Neutrophil (primary cell): Measurements from ENCODE around the gene DIP2C.

Source experiments
- H3K27ac ChIP-seq: fragments of 200-600 bp; sonication (generic); 2 replicates; pipeline ENCODE4 v1.5.1; 2016; ENCODE audit warnings: mild to moderate bottlenecking, moderate library complexity
- H3K27me3 ChIP-seq: fragments of 200-600 bp; sonication (generic); 2 replicates; pipeline ENCODE4 v1.6.0; 2016; ENCODE audit warnings: mild to moderate bottlenecking
- H3K36me3 ChIP-seq: fragments of 200-600 bp; sonication (generic); 2 replicates; pipeline ENCODE4 v1.5.1; 2017
- H3K4me1 ChIP-seq, 2 experiments: fragments of 200-600 bp in 1 of 2; sonication (generic) in 1 of 2; 1 replicate in 1 of 2; 2 replicates in 1 of 2; pipeline versions ENCODE4 v1.5.1 to v1.6.1; 2013 to 2016; ENCODE audit warnings: low read depth in 1 of 2, low read length in 1 of 2, mild to moderate bottlenecking in 1 of 2, moderate library complexity in 1 of 2; ENCODE audit not compliant: control insufficient read depth in 1 of 2, insufficient read depth in 1 of 2
- H3K4me3 ChIP-seq, 2 experiments: fragments of 200-600 bp in 1 of 2; sonication (generic) in 1 of 2; 1 replicate in 1 of 2; 2 replicates in 1 of 2; pipeline ENCODE4 v1.5.1; 2013 to 2016; ENCODE audit warnings: low read depth in 1 of 2, low read length in 1 of 2, mild to moderate bottlenecking in 1 of 2, moderate library complexity in 1 of 2
- H3K9me3 ChIP-seq: fragments of 200-600 bp; sonication (generic); 2 replicates; pipeline ENCODE4 v1.5.1; 2016
- TF ChIP-seq, protein P1 (sequence below): fragments of 200-600 bp; sonication (generic); IDR thresholded peaks from 2 replicates; pipeline ENCODE4 v1.5.1; 2016; ENCODE audit warnings: antibody characterized with exemption

Gene DIP2C

DNA sequence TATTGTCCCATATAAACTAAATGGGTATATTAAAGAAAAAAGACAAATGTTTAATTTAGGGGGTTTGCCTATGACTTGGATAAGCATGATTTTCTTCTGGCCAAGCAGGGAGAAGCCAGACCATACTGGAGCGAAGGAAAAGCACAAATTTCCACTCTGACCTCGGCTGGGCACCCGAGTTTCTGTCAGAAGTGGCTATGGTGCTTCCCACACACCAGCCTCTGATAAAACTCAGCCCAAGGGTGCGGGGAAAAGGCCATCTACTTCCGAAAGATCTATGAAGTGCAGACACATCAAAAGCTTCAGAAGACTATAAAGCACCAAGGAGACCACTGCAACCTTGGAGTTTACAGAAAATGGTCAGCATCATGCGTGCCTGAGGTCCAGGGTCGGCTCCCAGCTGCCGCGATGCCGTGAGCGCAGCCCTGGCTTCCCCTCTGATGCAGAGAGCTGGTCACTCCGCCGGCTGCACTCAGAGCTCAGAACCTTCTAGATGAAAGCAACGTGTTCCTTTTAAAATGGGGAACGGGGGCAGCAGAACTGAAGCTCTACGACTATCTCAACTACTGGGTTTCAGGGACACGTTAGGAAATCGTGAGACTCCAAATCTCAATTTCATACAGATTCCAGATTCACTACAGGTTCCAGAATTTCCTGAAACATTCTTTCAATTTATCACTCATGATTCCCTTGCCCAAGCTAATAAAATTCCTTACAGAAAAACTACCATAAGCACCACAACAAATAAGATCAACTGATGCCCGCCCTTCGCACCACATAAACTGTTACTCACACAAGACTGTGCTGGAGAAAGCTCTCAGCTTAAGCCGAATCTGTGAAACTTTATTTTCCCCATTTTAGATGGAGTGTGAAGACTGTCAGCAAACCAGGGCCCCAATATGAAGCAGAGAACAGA lies 84.5 kb downstream of the DIP2C start:
- Histone ChIP-seq H3K36me3 (no peaks in the 10 kb centered on the region), H3K9me3 (no peaks in the 10 kb centered on the region), H3K4me3 (no peak overlapping the region), H3K4me1 (no peaks in the 10 kb centered on the region), H3K27me3 (peaks cover 23% of the 10 kb centered on the region), H3K27ac (no peak overlapping the region)
- TF ChIP-seq, protein P1, sequence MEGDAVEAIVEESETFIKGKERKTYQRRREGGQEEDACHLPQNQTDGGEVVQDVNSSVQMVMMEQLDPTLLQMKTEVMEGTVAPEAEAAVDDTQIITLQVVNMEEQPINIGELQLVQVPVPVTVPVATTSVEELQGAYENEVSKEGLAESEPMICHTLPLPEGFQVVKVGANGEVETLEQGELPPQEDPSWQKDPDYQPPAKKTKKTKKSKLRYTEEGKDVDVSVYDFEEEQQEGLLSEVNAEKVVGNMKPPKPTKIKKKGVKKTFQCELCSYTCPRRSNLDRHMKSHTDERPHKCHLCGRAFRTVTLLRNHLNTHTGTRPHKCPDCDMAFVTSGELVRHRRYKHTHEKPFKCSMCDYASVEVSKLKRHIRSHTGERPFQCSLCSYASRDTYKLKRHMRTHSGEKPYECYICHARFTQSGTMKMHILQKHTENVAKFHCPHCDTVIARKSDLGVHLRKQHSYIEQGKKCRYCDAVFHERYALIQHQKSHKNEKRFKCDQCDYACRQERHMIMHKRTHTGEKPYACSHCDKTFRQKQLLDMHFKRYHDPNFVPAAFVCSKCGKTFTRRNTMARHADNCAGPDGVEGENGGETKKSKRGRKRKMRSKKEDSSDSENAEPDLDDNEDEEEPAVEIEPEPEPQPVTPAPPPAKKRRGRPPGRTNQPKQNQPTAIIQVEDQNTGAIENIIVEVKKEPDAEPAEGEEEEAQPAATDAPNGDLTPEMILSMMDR, result no peak

DNA sequence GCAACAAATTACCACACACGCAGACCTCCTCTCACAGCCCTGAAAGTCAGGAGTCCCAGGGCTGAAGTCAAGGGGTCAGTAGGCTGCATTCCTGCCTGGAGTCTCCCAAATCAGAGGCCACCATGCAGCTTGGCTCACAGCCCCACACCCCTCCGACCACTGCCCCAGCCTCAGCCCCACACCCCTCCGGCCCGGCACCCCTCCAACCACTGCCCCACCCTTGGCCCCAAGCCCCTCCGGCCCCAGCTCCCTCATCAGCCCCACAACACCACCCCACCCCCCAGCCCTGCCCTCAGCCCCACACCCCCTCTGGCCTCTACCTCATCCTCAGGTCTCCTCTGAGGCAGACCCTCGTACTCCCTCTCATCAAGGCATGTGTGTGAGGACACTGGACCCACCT lies 85.7 kb downstream of the DIP2C start:
- Histone ChIP-seq H3K36me3 (no peaks in the 10 kb centered on the region), H3K4me3 (no peak overlapping the region), H3K9me3 (no peaks in the 10 kb centered on the region), H3K27me3 (peaks cover 20% of the 10 kb centered on the region), H3K27ac (no peak overlapping the region), H3K4me1 (no peaks in the 10 kb centered on the region)
- TF ChIP-seq, protein P1, result no peak

DNA sequence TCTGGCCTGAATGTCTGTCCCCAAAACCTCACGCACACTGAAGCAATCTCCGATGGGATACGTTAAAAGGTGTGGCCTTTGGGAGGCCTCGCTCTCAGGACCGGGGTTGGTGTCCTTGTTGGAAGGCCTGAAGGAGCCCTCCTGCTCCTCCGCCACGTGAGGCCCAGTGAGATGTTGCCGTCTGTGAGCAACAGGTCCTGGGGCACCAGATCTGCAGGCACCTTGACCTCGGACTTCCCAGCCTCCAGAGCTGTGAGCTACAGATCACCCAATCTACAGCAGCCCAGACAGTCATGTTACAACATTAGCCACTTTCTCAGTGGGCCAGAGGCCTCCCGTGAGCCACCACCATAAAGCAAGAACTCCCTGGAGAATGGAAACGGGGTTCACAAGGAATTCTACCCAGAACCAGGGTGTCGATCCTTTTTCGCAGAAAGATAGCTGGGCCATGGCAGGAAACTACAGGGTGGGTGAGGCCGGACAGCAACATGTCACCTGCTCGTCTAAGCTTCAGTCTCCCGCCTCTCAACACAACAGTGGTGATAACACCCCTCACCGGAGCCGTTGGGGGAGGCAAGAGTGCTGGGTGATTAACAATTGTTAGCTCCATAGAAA lies 87.0 kb downstream of the DIP2C start:
- TF ChIP-seq, protein P1, result no peak
- Histone ChIP-seq H3K4me3 (no peak overlapping the region), H3K27ac (no peak overlapping the region), H3K36me3 (no peaks in the 10 kb centered on the region), H3K27me3 (peaks cover 20% of the 10 kb centered on the region), H3K9me3 (no peaks in the 10 kb centered on the region), H3K4me1 (no peaks in the 10 kb centered on the region)

DNA sequence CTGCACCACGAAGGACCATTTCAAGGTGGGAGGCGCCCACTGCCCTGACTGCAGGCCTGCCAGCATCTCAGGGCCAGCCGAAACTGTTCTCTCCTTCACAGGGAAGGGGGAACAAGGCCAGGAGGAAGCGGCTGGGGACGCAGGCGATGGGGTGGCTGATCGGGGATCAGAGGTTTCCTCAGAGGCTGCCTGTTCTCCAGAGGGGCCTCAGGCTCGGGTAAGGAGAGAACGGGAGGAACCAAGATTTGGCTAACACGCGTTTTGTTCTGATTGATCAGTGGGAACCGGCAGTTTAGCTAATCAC lies 87.9 kb downstream of the DIP2C start:
- H3K27ac ChIP-seq, result no peak overlapping the region
- H3K4me3 ChIP-seq, result no peak overlapping the region
- H3K9me3 ChIP-seq, result no peaks in the 10 kb centered on the region
- peaks cover 20% of the 10 kb centered on the region for H3K27me3 ChIP-seq
- no peaks in the 10 kb centered on the region for H3K36me3 ChIP-seq
- H3K4me1 ChIP-seq, result no peaks in the 10 kb centered on the region
- TF ChIP-seq, protein P1, result no peak

DNA sequence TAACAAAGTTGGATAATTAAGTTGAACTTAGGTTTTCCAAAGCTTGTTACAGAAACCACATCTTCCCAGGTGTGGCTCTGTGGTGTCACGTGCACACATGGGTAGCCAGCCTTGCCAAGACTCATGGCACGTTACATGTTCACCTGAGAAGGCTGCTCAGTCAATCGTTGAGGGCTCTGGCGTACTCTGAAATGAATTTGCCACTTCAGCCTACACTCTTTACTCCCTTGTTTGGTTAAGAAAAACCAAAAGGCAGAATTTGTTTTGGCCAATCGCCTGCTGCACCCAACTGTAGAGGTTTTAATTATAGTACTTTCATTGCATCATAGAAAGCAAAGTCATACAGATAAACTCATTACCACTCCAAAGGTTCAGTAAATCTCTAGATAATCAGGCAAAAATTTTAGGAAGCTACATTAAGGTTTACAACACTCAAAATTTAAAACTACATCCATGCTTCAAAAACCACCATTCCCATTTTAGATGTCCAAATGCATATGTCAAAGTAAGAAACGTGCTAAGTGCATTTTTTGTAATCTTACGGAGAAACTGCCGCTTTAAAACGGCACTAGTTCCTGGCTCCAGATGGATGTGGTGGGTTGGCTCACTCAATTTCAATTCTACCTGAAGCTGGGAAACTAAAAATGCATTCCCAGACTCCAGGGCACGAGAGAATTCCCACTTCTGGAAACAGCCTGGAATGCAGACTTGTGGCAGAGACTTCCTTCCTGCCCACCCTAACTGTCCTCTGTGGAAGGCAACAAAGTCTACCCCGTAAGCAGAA lies 88.4 kb downstream of the DIP2C start:
- Histone ChIP-seq H3K27me3 (peaks cover 20% of the 10 kb centered on the region), H3K4me1 (no peaks in the 10 kb centered on the region), H3K9me3 (no peaks in the 10 kb centered on the region), H3K36me3 (no peaks in the 10 kb centered on the region), H3K27ac (no peak overlapping the region), H3K4me3 (no peak overlapping the region)
- TF ChIP-seq, protein P1, result no peak
